Measurements from ENCODE around the gene MYH7. TPM values are rescaled to one million over a fixed set of nuclear protein-coding genes. Genes with fewer than 3 reads are reported as not detected.
"Not testable (repeated sequence)": the region's sequence is repeated elsewhere in the genome, so short reads cannot be mapped to it uniquely, and the experiment has no call there.

Gene MYH7
- total RNA-seq, 2 experiments from 2014 or later: 0.04 to 0.06 TPM

DNA sequence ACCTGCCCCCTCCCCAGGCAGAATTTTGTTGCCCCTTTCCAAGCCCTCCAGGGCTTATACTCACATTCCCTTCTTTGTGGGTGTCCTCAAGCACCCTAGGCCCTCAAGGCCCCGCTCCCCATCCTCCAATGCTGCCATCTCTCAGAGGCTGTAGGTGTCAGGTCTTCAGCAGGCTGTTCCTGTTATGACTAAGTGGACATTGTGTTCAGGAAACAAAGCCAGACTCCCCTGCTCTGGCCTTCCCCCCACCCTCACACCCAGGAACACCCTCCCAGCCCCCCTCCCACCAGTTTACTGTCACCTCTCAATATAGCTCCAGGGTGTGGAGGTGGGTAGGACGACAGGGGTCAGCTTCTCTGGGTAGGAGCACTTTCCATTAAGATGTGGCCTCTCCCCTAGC is 26.0 kb downstream of the MYH7 start:
- H3K27me3 Mint-ChIP-seq: peaks cover 4% of the 10 kb centered on the region
- H3K9me3 Mint-ChIP-seq: no peaks in the 10 kb centered on the region
- no peak overlapping the region for H3K4me3 Mint-ChIP-seq
- no peak overlapping the region for H3K27ac Mint-ChIP-seq
- DNase-seq: no peak
- H3K4me1 Mint-ChIP-seq: no peaks in the 10 kb centered on the region
- H3K36me3 Mint-ChIP-seq: no peaks in the 10 kb centered on the region

- Mint-ChIP-seq H3K36me3 (no peaks in the 10 kb centered on the region), H3K4me3 (no peak overlapping the region), H3K27me3 (peaks cover 4% of the 10 kb centered on the region), H3K27ac (no peak overlapping the region), H3K9me3 (no peaks in the 10 kb centered on the region), H3K4me1 (no peaks in the 10 kb centered on the region)
- no peak for DNase-seq
Observed at GRCh38 chr14:23408307-23408630, 27.2 kb downstream of the MYH7 start.

DNA sequence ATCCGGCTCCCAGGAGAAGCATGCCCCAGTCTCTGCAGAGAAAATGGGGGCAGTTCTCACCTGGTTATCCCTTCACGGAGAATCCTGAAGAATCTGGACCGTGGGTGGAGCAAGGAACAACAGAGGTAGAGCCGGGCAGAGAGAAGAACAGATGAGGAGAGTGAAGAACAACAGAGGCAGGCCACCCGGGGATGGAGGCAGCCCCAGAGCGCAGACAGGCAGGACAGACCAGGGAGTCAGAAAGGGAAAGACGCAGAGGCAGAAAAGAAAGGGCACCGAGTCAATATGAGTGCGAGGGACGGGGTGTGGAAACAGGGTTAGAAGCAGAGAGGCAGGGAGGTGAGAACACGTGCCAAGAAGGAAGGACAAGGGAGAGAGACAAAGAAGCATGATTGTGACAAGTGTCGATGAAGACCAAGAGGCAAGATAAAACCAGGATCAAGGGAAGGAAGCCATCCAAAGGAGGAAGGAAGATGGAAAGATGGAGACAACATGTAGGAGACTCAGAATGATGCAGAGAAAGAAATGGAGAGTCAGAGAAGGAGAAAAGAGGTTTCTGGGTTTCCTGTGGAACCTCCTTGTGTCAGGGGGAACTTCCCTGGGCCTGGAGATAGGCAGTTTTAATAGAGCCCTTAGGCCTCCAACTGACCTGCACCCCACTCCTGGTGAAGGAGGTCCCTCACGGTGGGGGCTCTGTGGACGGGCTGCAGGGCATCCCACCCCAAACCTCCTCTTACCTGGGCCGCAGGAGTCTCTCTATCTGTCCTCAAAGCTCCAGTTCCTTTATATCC is 27.7 kb downstream of the MYH7 start, which contains the start of gene MYH6:
Gene MYH6, minus strand, starts transcription at position 758 of the 791 bp plus-strand sequence. CDS start 1,050 bp downstream, outside the sequence.
- H3K36me3 Mint-ChIP-seq: no peaks in the 10 kb centered on the region
- H3K27me3 Mint-ChIP-seq: peaks cover under 1% of the 10 kb centered on the region
- no peak within 1 kb of the TSS for H3K27ac Mint-ChIP-seq

GRCh38 chr14:23406725-23407355 is 28.6 kb downstream of the MYH7 start:
- Mint-ChIP-seq H3K27me3 (no peaks in the 10 kb centered on the region), H3K36me3 (no peaks in the 10 kb centered on the region), H3K4me1 (no peaks in the 10 kb centered on the region), H3K4me3 (no peak overlapping the region), H3K27ac (no peak overlapping the region), H3K9me3 (no peaks in the 10 kb centered on the region)
- no peak for DNase-seq

More for the DNA sequence above, 27.7 kb downstream of the MYH7 start, which contains the start of gene MYH6:
- H3K4me1 Mint-ChIP-seq: no peaks in the 10 kb centered on the region
- no peak for DNase-seq
- no peak within 1 kb of the TSS for H3K4me3 Mint-ChIP-seq
- no peaks in the 10 kb centered on the region for H3K9me3 Mint-ChIP-seq

DNA sequence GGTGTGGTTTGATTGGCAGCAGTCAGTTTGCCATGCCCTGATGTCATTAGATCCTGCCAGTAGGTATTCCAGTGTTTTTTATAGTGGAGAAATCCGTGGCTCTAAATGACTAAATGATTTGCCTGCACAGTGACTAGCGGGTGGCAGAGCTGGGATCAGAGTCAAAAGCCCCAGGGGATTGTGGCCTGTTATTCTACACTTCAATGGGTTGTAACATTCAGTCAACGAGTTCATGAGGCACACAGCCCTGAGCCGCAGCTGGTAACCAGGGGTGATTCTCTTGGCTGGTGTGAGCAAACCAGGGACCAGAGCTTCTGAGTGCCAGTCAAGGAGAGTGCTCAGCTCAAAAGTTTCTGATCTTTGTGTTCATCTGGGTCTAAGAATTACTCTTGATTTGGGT is 29.2 kb downstream of the MYH7 start:
- no peak for DNase-seq
- Mint-ChIP-seq H3K4me3 (no peak overlapping the region), H3K4me1 (no peaks in the 10 kb centered on the region), H3K27me3 (no peaks in the 10 kb centered on the region), H3K9me3 (no peaks in the 10 kb centered on the region), H3K27ac (no peak overlapping the region), H3K36me3 (no peaks in the 10 kb centered on the region)

DNA sequence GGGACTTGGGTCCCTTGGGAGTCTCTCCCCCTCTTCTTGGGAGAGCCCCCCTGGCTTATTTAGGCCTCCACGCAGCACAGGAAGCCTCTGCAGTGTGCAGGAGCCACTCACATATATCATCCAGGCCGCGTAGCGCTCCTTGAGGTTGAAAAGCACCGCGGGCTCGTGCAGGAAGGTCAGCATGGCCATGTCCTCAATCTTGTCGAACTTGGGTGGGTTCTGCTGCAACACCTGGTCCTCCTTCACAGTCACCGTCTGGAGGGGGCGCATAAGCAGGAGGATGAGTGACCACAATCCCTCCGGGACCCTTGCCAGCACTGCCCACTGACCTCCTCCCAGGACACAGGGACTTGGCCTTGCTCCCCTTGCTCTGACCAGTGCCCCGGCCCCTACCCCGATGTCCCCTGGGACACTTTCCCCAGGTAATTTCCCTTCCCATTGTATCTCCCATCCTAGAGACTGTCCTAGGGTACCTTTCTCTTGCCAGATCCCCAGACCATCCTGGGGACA is 29.9 kb downstream of the MYH7 start:
- Mint-ChIP-seq H3K36me3 (no peaks in the 10 kb centered on the region), H3K27me3 (no peaks in the 10 kb centered on the region), H3K27ac (no peak overlapping the region), H3K4me1 (no peaks in the 10 kb centered on the region), H3K4me3 (no peak overlapping the region), H3K9me3 (no peaks in the 10 kb centered on the region)
- DNase-seq: no peak

DNA sequence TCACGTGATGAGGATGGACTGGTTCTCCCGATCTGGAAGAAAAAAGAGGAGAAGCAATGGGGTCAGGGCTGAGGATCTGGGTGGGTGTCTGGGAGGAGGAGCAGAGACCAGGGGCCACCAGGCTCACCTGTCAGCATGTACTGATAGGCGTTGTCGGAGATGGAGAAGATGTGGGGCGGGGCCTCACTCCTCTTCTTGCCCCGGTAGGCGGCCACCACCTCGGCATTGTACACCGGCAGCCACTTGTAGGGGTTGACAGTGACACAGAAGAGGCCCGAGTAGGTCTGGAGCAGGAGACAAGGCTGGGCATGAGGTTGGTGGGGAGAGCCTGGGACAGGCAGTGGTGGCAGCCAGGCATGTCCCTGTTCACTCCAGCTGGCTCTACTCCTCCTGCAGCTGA is 30.4 kb downstream of the MYH7 start:
- Mint-ChIP-seq H3K4me3 (no peak overlapping the region), H3K27ac (no peak overlapping the region)

GRCh38 chr14:23404331-23404900 is 31.0 kb downstream of the MYH7 start:
- H3K27me3 Mint-ChIP-seq: no peaks in the 10 kb centered on the region
- DNase-seq: no peak
- no peak overlapping the region for H3K27ac Mint-ChIP-seq
- H3K36me3 Mint-ChIP-seq: no peaks in the 10 kb centered on the region
- H3K4me1 Mint-ChIP-seq: no peaks in the 10 kb centered on the region
- H3K9me3 Mint-ChIP-seq: no peaks in the 10 kb centered on the region
- no peak overlapping the region for H3K4me3 Mint-ChIP-seq

More for the DNA sequence above, 30.4 kb downstream of the MYH7 start:
- Mint-ChIP-seq H3K27me3 (no peaks in the 10 kb centered on the region), H3K36me3 (no peaks in the 10 kb centered on the region), H3K9me3 (no peaks in the 10 kb centered on the region), H3K4me1 (no peaks in the 10 kb centered on the region)
- DNase-seq: no peak

DNA sequence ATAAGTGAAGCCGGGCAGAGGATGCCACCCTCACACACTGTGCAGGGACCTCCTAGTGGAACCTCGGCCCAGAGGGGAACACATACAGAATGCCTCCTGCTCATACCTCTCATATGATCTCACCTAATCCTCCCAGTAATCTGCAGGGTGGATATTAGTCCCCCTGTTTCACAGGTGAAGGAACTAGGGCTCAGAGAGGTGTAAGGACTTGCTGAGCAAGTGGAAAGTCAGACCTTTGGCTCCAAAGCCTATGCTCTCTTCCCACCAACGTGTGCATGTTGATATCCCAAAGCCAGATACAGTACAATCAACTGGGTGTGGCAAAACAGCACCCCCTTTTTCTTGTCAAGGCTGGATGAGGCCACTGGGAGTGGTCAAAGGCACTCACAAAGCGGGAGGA is 31.6 kb downstream of the MYH7 start:
- Mint-ChIP-seq H3K27me3 (no peaks in the 10 kb centered on the region), H3K4me1 (no peaks in the 10 kb centered on the region), H3K27ac (no peak overlapping the region), H3K9me3 (no peaks in the 10 kb centered on the region), H3K4me3 (no peak overlapping the region), H3K36me3 (no peaks in the 10 kb centered on the region)
- DNase-seq: no peak

- DNase-seq: no peak
- Mint-ChIP-seq H3K27me3 (no peaks in the 10 kb centered on the region), H3K9me3 (no peaks in the 10 kb centered on the region), H3K27ac (no peak overlapping the region), H3K4me1 (no peaks in the 10 kb centered on the region), H3K36me3 (no peaks in the 10 kb centered on the region), H3K4me3 (no peak overlapping the region)
Observed at GRCh38 chr14:23403139-23403438, 32.4 kb downstream of the MYH7 start.

DNA sequence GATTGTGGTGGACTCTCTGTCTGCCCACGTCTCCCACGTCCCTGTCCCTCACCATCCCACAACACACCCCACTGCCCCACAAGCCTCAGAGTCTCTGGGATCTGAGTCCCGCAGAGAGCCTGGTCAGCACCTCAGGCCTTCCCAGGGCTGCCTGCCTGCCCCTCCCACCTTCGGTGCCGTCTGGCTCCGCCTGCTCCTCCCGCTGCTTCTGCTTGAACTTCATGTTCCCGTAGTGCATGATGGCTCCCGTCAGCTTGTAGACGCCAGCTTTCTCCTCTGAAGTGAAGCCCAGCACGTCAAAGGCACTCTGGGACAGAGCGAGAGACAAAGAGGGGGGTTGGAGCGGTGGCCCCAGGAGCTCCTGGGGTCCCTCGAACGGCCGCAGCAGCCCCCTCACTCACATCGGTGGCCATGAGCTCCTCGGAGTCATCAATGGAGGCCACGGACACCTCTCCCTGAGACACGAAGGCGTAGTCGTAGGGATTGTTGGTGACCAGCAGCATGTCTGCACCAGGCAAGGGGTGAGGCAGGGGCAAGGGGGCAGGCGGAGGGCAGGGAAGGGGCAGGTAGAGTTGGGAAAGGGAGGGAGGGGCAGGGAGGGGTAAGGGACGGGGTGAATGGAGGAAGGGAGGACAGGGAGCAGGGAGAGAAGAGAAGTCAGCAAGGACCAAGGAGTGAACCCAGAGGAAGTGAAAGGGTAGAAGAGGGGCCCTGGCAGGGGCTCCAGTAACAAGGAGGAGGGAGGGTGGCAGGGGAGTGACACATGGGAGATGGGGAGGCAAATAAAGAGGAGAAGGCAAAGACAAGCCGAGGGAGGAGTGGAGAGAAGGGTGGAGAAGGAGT is 32.9 kb downstream of the MYH7 start:
- no peaks in the 10 kb centered on the region for H3K4me1 Mint-ChIP-seq
- DNase-seq: no peak
- no peaks in the 10 kb centered on the region for H3K36me3 Mint-ChIP-seq
- H3K9me3 Mint-ChIP-seq: no peaks in the 10 kb centered on the region
- no peak overlapping the region for H3K27ac Mint-ChIP-seq
- H3K4me3 Mint-ChIP-seq: no peak overlapping the region
- H3K27me3 Mint-ChIP-seq: no peaks in the 10 kb centered on the region

DNA sequence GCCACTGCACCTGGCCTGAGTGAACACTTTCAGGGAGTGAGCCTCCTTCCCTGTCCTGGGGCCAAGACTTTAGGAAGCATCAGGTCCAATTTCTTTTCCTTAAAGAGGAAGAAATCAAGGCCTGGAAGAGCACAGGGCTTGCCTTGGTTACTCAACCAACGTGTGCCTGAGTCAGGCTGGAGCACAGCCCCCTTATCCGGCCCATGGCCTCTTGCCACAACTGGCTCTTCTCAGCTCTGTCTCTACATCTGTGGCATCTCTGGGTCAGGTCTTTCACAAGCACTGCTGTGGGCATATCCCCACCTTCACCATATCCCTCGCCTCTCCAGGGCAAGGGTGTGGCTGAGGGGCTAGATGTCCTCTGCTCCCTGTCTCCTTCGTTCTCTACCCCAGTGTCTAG is 34.2 kb downstream of the MYH7 start:
- no peaks in the 10 kb centered on the region for H3K36me3 Mint-ChIP-seq
- no peaks in the 10 kb centered on the region for H3K9me3 Mint-ChIP-seq
- H3K4me3 Mint-ChIP-seq: no peak overlapping the region
- DNase-seq: no peak
- no peak overlapping the region for H3K27ac Mint-ChIP-seq
- no peaks in the 10 kb centered on the region for H3K27me3 Mint-ChIP-seq
- H3K4me1 Mint-ChIP-seq: no peaks in the 10 kb centered on the region

- H3K4me3 Mint-ChIP-seq, H3K4me1 Mint-ChIP-seq, H3K36me3 Mint-ChIP-seq, H3K27ac Mint-ChIP-seq, H3K9me3 Mint-ChIP-seq, DNase-seq, H3K27me3 Mint-ChIP-seq: not testable (repeated sequence)
Observed at GRCh38 chr14:23400496-23401149, 34.8 kb downstream of the MYH7 start.

GRCh38 chr14:23399591-23399990 is 35.9 kb downstream of the MYH7 start:
- H3K4me1 Mint-ChIP-seq: no peaks in the 10 kb centered on the region
- no peaks in the 10 kb centered on the region for H3K36me3 Mint-ChIP-seq
- DNase-seq: no peak
- no peaks in the 10 kb centered on the region for H3K9me3 Mint-ChIP-seq
- H3K27ac Mint-ChIP-seq: no peak overlapping the region
- no peaks in the 10 kb centered on the region for H3K27me3 Mint-ChIP-seq
- no peak overlapping the region for H3K4me3 Mint-ChIP-seq

GRCh38 chr14:23399136-23399535 is 36.3 kb downstream of the MYH7 start:
- H3K36me3 Mint-ChIP-seq: no peaks in the 10 kb centered on the region
- H3K4me1 Mint-ChIP-seq: no peaks in the 10 kb centered on the region
- H3K27me3 Mint-ChIP-seq: no peaks in the 10 kb centered on the region
- H3K9me3 Mint-ChIP-seq: no peaks in the 10 kb centered on the region
- DNase-seq: no peak
- no peak overlapping the region for H3K27ac Mint-ChIP-seq
- H3K4me3 Mint-ChIP-seq: no peak overlapping the region
